Smooth muscle cell (in vitro differentiated cells): ENCODE measurements around the gene TSSK6. TPM values are rescaled to one million over a fixed set of nuclear protein-coding genes. Genes with fewer than 3 reads are reported as not detected.

ENCODE experiments used
- DNase-seq: peaks from one replicate; lab custom pipeline; 2025; ENCODE audit not compliant: unreplicated experiment; lab: John Stamatoyannopoulos, UW
- H2AFZ ChIP-seq: fragments of 200-600 bp; sonication (generic); 2 replicates; pipeline ENCODE4 v1.6.0; 2016; ENCODE audit warnings: antibody characterized with exemption, low read depth, mild to moderate bottlenecking
- H3F3A ChIP-seq: fragments of 200-600 bp; sonication (generic); 2 replicates; pipeline ENCODE4 v1.6.0; 2017; ENCODE audit warnings: antibody characterized with exemption, low read depth
- H3K27ac ChIP-seq: fragments of 200-600 bp; sonication (generic); 2 replicates; pipeline ENCODE4 v1.5.1; 2016; ENCODE audit warnings: low read depth, mild to moderate bottlenecking
- H3K27me3 ChIP-seq: fragments of 200-600 bp; sonication (generic); 2 replicates; pipeline ENCODE4 v1.6.1; 2016; ENCODE audit warnings: low read depth, mild to moderate bottlenecking
- H3K36me3 ChIP-seq: fragments of 200-600 bp; sonication (generic); 2 replicates; pipeline ENCODE4 v1.5.1; 2016; ENCODE audit warnings: low read depth
- H3K4me1 ChIP-seq: fragments of 200-600 bp; sonication (generic); 2 replicates; pipeline ENCODE4 v1.5.1; 2016; ENCODE audit warnings: low read depth
- H3K4me2 ChIP-seq: fragments of 200-600 bp; sonication (generic); 2 replicates; pipeline ENCODE4 v1.6.0; 2016; ENCODE audit warnings: mild to moderate bottlenecking
- H3K4me3 ChIP-seq: fragments of 200-600 bp; sonication (generic); 2 replicates; pipeline ENCODE4 v1.5.1; 2016; ENCODE audit warnings: mild to moderate bottlenecking
- H3K79me2 ChIP-seq: fragments of 200-600 bp; sonication (generic); 2 replicates; pipeline ENCODE4 v1.6.0; 2016; ENCODE audit warnings: low read depth, mild to moderate bottlenecking
- H3K9ac ChIP-seq: fragments of 200-600 bp; sonication (generic); 2 replicates; pipeline ENCODE4 v1.6.0; 2016; ENCODE audit warnings: low read depth
- H3K9me3 ChIP-seq: fragments of 200-600 bp; sonication (generic); replicated peaks from 2 replicates; pipeline ENCODE4 v1.5.1; 2016; ENCODE audit warnings: low read depth
- H4K20me1 ChIP-seq: fragments of 200-600 bp; sonication (generic); 2 replicates; pipeline ENCODE4 v1.6.0; 2016; ENCODE audit warnings: low read depth
- CTCF ChIP-seq: fragments of 200-600 bp; sonication (generic); IDR thresholded peaks from 2 replicates; pipeline ENCODE4 v1.5.1; 2017; ENCODE audit warnings: borderline replicate concordance, mild to moderate bottlenecking, antibody characterized with exemption; ENCODE audit not compliant: insufficient read depth, poor library complexity, severe bottlenecking
- WGBS: methylation state at CpG from one replicate; pipeline ENCODE4 v1.1.7; 2016; ENCODE audit warnings: low lambda C conversion rate; 5-methylcytosine and 5-hydroxymethylcytosine counted together
- polyA plus RNA-seq: library from polyadenylated mRNA; unstranded; fragments of >200 nt; fragmentation: Nextera tagmentation; extraction: Ambion mirVana; gene quantifications from 2 replicates; pipeline ENCODE4 v1.2.1, GENCODE V29; 2016
- total RNA-seq: library from RNA; depleted of rRNA; stranded (reverse); fragments of >200 nt; gene quantifications from 2 replicates; pipeline ENCODE4 v1.2.3, GENCODE V29; 2014

The TSSK6 gene
- total and polyA plus RNA-seq, 2 experiments from 2014 or later = 0.49 to 1.3 TPM

GRCh38 chr19:19501798-19502197 lies 13.6 kb downstream of the TSSK6 start:
- no peak overlapping the region for H2AFZ ChIP-seq
- H3K79me2 ChIP-seq = peaks cover 2% of the 10 kb centered on the region
- no peaks in the 10 kb centered on the region for H3K9me3 ChIP-seq
- H3K36me3 ChIP-seq = no peaks in the 10 kb centered on the region
- no peaks in the 10 kb centered on the region for H3K4me1 ChIP-seq
- no peak overlapping the region for H3K4me2 ChIP-seq
- 96% methylated on average over 26 of the region's 26 CpGs for WGBS
- H3K27me3 ChIP-seq = no peaks in the 10 kb centered on the region
- no peak for TF ChIP-seq CTCF
- no peaks in the 10 kb centered on the region for H4K20me1 ChIP-seq
- no peak overlapping the region for H3K9ac ChIP-seq
- H3K27ac ChIP-seq = no peak overlapping the region
- no peak overlapping the region for H3K4me3 ChIP-seq
- H3F3A ChIP-seq = no peaks in the 10 kb centered on the region
- no peak for DNase-seq

DNA sequence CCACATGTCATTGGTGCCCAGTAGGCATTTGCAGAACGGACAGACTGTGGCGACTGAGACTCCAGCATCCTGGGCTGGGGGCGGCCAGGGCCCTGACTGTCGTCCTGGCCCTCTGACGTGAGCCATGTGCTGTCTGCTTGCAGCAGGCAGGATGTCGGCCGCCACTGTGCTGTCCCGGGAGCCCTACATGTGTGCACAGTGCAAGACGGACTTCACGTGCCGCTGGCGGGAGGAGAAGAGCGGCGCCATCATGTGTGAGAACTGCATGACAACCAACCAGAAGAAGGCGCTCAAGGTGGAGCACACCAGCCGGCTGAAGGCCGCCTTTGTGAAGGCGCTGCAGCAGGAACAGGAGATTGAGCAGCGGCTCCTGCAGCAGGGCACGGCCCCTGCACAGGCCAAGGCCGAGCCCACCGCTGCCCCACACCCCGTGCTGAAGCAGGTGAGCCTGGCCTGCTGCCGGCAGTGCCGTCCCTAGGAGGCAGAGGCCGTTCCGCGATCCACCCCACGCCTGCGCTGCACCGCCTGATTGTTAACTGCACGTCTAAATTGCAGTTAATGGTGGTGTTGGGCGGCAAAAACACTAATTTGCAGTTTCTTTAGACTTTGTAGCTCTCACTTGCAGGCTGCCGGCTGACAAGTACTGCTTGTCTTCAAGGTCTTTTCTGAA lies 14.2 kb downstream of the TSSK6 start:
- H3K79me2 ChIP-seq = peaks cover 8% of the 10 kb centered on the region
- no peaks in the 10 kb centered on the region for H3F3A ChIP-seq
- DNase-seq = no peak
- no peak overlapping the region for H3K27ac ChIP-seq
- TF ChIP-seq CTCF = no peak
- no peaks in the 10 kb centered on the region for H3K36me3 ChIP-seq
- H3K9me3 ChIP-seq = no peaks in the 10 kb centered on the region
- no peak overlapping the region for H3K4me3 ChIP-seq
- H3K4me1 ChIP-seq = no peaks in the 10 kb centered on the region
- 97% methylated on average over 32 of the region's 34 CpGs for WGBS
- H3K27me3 ChIP-seq = no peaks in the 10 kb centered on the region
- H4K20me1 ChIP-seq = no peaks in the 10 kb centered on the region
- no peak overlapping the region for H3K4me2 ChIP-seq
- H3K9ac ChIP-seq = no peak overlapping the region
- H2AFZ ChIP-seq = no peak overlapping the region

DNA sequence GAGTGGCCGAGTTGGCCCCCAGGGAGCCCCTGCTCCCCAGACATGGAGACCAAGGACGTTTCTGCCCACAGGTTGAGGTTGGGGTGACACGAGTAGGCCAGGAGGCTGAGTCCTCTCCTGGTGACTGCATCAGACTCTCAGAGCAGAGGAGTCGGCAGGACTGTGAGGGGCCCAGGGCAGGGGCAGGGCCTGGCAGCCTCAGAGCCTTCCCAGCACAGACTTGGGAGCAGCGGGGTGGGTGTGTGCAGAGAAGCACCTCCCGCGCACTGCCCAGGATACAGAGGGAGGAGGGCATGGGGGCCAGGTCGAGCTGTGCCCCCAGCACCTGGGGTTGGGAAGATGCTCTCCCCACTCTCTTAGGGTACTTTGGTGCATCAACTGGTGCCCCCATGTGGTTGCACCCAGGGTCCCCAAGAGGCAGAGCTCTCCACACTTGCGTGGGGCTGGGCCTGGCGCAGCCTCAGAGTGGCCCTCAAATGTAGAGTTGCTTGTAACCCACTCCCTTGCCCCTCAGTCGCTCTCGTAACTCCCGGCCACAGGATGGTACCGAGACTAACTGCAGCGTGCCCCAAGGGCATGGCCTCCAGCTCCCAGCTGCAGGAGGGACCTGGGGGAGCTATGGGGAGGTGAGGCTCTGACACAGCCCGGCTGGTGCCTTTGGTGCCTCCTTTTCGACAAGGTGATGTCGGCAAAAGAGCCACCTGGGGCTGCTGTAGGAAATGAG lies 15.9 kb downstream of the TSSK6 start:
- H4K20me1 ChIP-seq = no peaks in the 10 kb centered on the region
- H3K4me2 ChIP-seq = no peak overlapping the region
- no peak for TF ChIP-seq CTCF
- H3K9me3 ChIP-seq = no peaks in the 10 kb centered on the region
- H3K36me3 ChIP-seq = no peaks in the 10 kb centered on the region
- 92% methylated on average over 18 of the region's 18 CpGs for WGBS
- H3K4me3 ChIP-seq = no peak overlapping the region
- H3K79me2 ChIP-seq = peaks cover 18% of the 10 kb centered on the region
- H3K4me1 ChIP-seq = no peaks in the 10 kb centered on the region
- H3K9ac ChIP-seq = no peak overlapping the region
- no peaks in the 10 kb centered on the region for H3K27me3 ChIP-seq
- no peak overlapping the region for H2AFZ ChIP-seq
- DNase-seq = no peak
- H3F3A ChIP-seq = no peaks in the 10 kb centered on the region
- H3K27ac ChIP-seq = no peak overlapping the region
